GM19193 (cell line): ENCODE data around the gene DRAP1.

ENCODE experiments used
- POLR2A ChIP-seq: IDR thresholded peaks from 4 replicates; pipeline ENCODE4 v1.6.1; 2011; ENCODE audit not compliant: insufficient read depth, insufficient read length; ENCODE audit errors: extremely low read depth

DRAP1 gene

GRCh38 chr11:65883786-65884715 lies 35.2 kb upstream of the DRAP1 start:
- no peak for TF ChIP-seq POLR2A

GRCh38 chr11:65884716-65885092 lies 34.5 kb upstream of the DRAP1 start:
- no peak for TF ChIP-seq POLR2A

- no peak for TF ChIP-seq POLR2A
Observed at GRCh38 chr11:65885231-65885630, 34.0 kb upstream of the DRAP1 start.

GRCh38 chr11:65885808-65886536 lies 33.3 kb upstream of the DRAP1 start:
- no peak for TF ChIP-seq POLR2A

- TF ChIP-seq POLR2A: no peak
Observed at GRCh38 chr11:65886826-65887722, 32.2 kb upstream of the DRAP1 start.

- no peak for TF ChIP-seq POLR2A
Observed at GRCh38 chr11:65887723-65888162, 31.5 kb upstream of the DRAP1 start.

- peak; percentile 94 for TF ChIP-seq POLR2A
Observed at GRCh38 chr11:65888163-65888814, 30.9 kb upstream of the DRAP1 start, which contains the start of gene FIBP. Gene FIBP (minus strand): TSS chr11:65888471. CDS start chr11:65888418, 53 bp downstream.

- TF ChIP-seq POLR2A: peak; percentile 98
Observed at GRCh38 chr11:65890324-65891218, 28.7 kb upstream of the DRAP1 start, which contains the start of gene CCDC85B. Gene CCDC85B (plus strand): TSS chr11:65890673. CDS start chr11:65890784, 111 bp downstream.

- peak; percentile 53 for TF ChIP-seq POLR2A
Observed at GRCh38 chr11:65891219-65892136, 27.7 kb upstream of the DRAP1 start.

- TF ChIP-seq POLR2A: peak; percentile 15
Observed at GRCh38 chr11:65892661-65893317, 26.4 kb upstream of the DRAP1 start.

GRCh38 chr11:65894034-65894591 lies 25.1 kb upstream of the DRAP1 start:
- TF ChIP-seq POLR2A: peak; percentile 60

- no peak for TF ChIP-seq POLR2A
Observed at GRCh38 chr11:65895482-65895981, 23.7 kb upstream of the DRAP1 start.
